HUES48 (cell line): ENCODE results near the gene GLP2R.
"Not testable (repeated sequence)": the region's sequence is repeated elsewhere in the genome, so short reads cannot be mapped to it uniquely, and the experiment has no call there.

Source experiments
- H3K27ac ChIP-seq: one replicate; pipeline ENCODE4 v1.7.0; 2013; ENCODE audit warnings: low read depth, low read length, inconsistent platforms
- H3K27me3 ChIP-seq: 2 replicates; pipeline ENCODE4 v1.6.1; 2013; ENCODE audit warnings: mild to moderate bottlenecking, low read length; ENCODE audit not compliant: control insufficient read depth, insufficient read depth
- H3K36me3 ChIP-seq: 2 replicates; pipeline ENCODE4 v1.6.1; 2013; ENCODE audit warnings: low read length; ENCODE audit not compliant: control insufficient read depth, insufficient read depth
- H3K4me1 ChIP-seq: 2 replicates; pipeline ENCODE4 v1.6.1; 2013; ENCODE audit warnings: mild to moderate bottlenecking, low read length; ENCODE audit not compliant: control insufficient read depth, insufficient read depth
- H3K4me3 ChIP-seq: 2 replicates; pipeline ENCODE4 v1.5.1; 2013; ENCODE audit warnings: mild to moderate bottlenecking, low read depth, low read length
- H3K9ac ChIP-seq: 2 replicates; pipeline ENCODE4 v1.6.1; 2013; ENCODE audit warnings: mild to moderate bottlenecking, low read depth, low read length, moderate library complexity
- H3K9me3 ChIP-seq: 2 replicates; pipeline ENCODE4 v1.6.1; 2013; ENCODE audit warnings: low read length; ENCODE audit not compliant: control insufficient read depth, insufficient read depth

Gene GLP2R

GRCh38 chr17:9907883-9908648, 82.3 kb downstream of the GLP2R start:
- Histone ChIP-seq H3K4me1 (no peaks in the 10 kb centered on the region; the same call in 1 of the 2 replicates), H3K27ac (no peak overlapping the region), H3K36me3 (no peaks in the 10 kb centered on the region), H3K9me3 (no peaks in the 10 kb centered on the region), H3K27me3 (no peaks in the 10 kb centered on the region), H3K4me3 (no peak overlapping the region), H3K9ac (no peak overlapping the region)

DNA sequence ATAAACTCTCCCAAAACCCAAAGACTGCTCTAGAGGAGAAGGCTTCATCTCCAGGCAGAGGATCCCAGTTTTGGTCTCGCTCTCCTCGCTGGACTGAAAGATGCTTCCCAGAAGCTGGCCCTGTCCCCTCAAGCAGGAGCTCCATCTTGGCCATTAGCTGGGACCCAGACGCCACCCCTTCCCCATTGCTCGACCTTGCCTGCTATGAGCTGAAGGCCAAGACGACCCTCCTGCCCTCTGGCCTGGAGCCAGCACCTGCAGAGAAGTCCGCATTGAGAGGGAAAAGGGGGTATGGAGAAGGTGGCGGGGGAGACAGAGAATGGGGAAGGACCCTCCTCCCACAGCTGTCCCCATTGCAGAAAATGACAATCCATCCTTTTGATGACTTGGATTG, 82.9 kb downstream of the GLP2R start:
- Histone ChIP-seq H3K27me3 (no peaks in the 10 kb centered on the region), H3K9me3 (no peaks in the 10 kb centered on the region), H3K27ac (no peak overlapping the region), H3K4me1 (no peaks in the 10 kb centered on the region; the same call in 1 of the 2 replicates), H3K4me3 (no peak overlapping the region), H3K36me3 (no peaks in the 10 kb centered on the region), H3K9ac (no peak overlapping the region)

GRCh38 chr17:9911089-9911488, 85.4 kb downstream of the GLP2R start:
- no peaks in the 10 kb centered on the region; the same call in 1 of the 2 replicates for H3K4me1 ChIP-seq
- no peak overlapping the region for H3K4me3 ChIP-seq
- no peaks in the 10 kb centered on the region for H3K36me3 ChIP-seq
- H3K27ac ChIP-seq = no peak overlapping the region
- no peak overlapping the region for H3K9ac ChIP-seq
- H3K27me3 ChIP-seq = no peaks in the 10 kb centered on the region
- no peaks in the 10 kb centered on the region for H3K9me3 ChIP-seq

DNA sequence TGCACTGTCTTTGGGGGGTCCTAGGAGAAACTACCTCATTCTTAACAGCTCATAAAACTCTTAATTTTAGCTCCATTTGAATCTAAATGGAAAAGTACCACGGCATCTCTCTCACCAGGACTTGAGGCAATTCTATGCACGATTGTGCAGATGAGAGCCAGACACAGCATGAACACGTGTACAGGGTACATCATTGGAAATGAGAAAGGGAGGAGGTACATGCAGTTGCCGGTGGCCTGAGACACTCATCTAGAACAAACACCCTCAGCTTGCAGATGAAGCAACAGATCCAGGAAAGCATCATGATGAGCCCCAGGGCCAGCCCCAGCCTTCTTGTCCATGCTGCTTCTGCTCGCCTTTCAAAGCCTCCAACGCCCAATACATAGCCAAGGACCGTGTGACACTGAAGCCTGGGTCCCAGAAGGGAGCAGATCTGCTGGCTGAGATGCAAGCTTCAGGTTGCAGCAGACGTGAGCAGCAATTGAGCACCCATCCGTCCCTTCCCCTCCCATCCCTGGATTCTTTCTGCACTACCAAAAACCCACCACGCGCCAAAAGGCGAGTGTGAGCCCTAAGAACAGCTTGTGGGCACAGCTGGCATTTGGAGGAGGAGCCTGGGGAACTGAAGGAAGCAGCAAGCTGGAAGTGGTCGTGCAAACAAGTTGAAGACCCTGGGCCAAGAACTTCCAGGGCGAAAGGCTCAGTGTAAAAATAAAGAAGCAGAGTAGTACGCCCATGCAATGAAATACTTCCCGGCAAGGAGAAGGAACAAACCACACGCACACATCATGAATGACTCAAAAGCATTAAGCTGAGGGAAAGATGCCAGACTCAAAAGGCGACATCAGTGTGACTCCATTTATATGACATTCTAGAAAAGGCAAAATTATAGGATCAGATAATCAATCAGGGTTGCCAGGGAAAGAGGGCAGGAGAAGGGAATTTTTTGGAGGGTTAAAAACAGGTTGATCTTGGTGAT, 86.7 kb downstream of the GLP2R start:
- no peaks in the 10 kb centered on the region for H3K9me3 ChIP-seq
- no peak overlapping the region for H3K27ac ChIP-seq
- H3K4me3 ChIP-seq = no peak overlapping the region
- H3K36me3 ChIP-seq = no peaks in the 10 kb centered on the region
- H3K27me3 ChIP-seq = no peaks in the 10 kb centered on the region
- H3K4me1 ChIP-seq = no peaks in the 10 kb centered on the region; the same call in 1 of the 2 replicates
- no peak overlapping the region for H3K9ac ChIP-seq

GRCh38 chr17:9913476-9913875, 87.8 kb downstream of the GLP2R start:
- Histone ChIP-seq H3K27me3 (no peaks in the 10 kb centered on the region), H3K4me1 (no peaks in the 10 kb centered on the region), H3K4me3 (no peak overlapping the region), H3K27ac (no peak overlapping the region), H3K9ac (no peak overlapping the region), H3K36me3 (no peaks in the 10 kb centered on the region), H3K9me3 (no peaks in the 10 kb centered on the region)

GRCh38 chr17:9916108-9916507, 90.4 kb downstream of the GLP2R start:
- Histone ChIP-seq H3K36me3 (no peaks in the 10 kb centered on the region), H3K27ac (no peak overlapping the region), H3K27me3 (no peaks in the 10 kb centered on the region)

GRCh38 chr17:9917131-9917530, 91.4 kb downstream of the GLP2R start:
- Histone ChIP-seq H3K27me3 (no peaks in the 10 kb centered on the region), H3K9ac (no peak overlapping the region), H3K27ac (no peak overlapping the region), H3K4me3 (no peak overlapping the region), H3K9me3 (no peaks in the 10 kb centered on the region), H3K36me3 (no peaks in the 10 kb centered on the region), H3K4me1 (no peaks in the 10 kb centered on the region)

More at GRCh38 chr17:9916108-9916507, 90.4 kb downstream of the GLP2R start:
- no peaks in the 10 kb centered on the region for H3K4me1 ChIP-seq
- no peak overlapping the region for H3K9ac ChIP-seq
- no peak overlapping the region for H3K4me3 ChIP-seq
- no peaks in the 10 kb centered on the region for H3K9me3 ChIP-seq

- H3K36me3 ChIP-seq = no peaks in the 10 kb centered on the region
Observed at GRCh38 chr17:9917801-9918200, 92.1 kb downstream of the GLP2R start.

DNA sequence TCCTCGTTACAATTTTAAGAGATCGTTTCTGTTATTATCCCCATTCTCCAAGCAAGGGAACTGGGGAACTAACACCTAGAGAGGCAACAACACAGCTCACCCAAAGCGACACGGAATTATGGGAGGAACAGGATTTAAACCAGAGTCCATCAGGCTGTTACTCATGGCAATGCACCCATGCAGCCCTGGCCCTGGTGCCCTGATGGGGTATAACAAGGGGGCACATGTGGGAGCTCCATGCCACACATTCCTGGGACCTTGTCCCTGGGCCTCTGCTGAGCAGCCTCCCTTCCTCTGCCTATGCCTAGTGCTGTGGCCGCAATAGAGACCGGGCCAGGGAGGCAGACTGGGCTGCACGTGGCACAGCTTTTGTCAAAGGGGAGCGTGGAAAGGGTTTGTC, 92.6 kb downstream of the GLP2R start:
- Histone ChIP-seq H3K4me3 (no peak overlapping the region), H3K27me3 (no peaks in the 10 kb centered on the region), H3K4me1 (no peaks in the 10 kb centered on the region), H3K27ac (no peak overlapping the region), H3K9me3 (no peaks in the 10 kb centered on the region), H3K36me3 (no peaks in the 10 kb centered on the region), H3K9ac (no peak overlapping the region)

More at GRCh38 chr17:9917801-9918200, 92.1 kb downstream of the GLP2R start:
- Histone ChIP-seq H3K27ac (no peak overlapping the region), H3K4me3 (no peak overlapping the region), H3K4me1 (no peaks in the 10 kb centered on the region), H3K9ac (no peak overlapping the region), H3K27me3 (no peaks in the 10 kb centered on the region), H3K9me3 (no peaks in the 10 kb centered on the region)

DNA sequence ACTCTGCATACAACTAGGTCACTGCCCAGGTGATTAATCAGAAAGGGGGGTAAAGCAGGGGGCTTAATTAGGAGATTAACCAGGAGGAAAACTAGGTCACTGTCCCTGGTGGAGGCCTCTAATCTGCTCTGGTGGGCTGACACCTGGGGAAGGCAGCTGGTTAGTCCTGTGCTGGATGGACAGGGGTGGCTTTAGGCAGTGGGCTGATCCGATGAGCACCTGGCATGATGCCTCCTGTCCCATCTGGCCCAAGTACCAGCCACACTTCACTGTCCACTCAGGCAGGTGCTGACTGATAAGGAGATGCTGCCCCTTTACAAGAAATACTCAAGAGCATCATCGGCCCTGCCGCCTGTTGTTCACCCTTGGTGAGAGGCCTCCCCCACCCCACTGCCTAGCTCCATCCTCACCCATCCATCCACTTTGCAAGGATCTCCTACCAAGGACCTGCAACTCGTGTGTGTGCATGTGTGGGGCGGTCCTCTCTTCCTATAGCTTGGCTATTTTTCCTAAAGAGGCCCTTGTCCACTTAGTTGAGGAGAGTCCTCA, 93.2 kb downstream of the GLP2R start:
- Histone ChIP-seq H3K27ac (no peak overlapping the region), H3K36me3 (no peaks in the 10 kb centered on the region), H3K4me3 (no peak overlapping the region), H3K9ac (no peak overlapping the region), H3K9me3 (no peaks in the 10 kb centered on the region), H3K27me3 (no peaks in the 10 kb centered on the region), H3K4me1 (no peaks in the 10 kb centered on the region)

GRCh38 chr17:9921216-9921615, 95.5 kb downstream of the GLP2R start:
- H3K9ac ChIP-seq, H3K36me3 ChIP-seq, H3K4me3 ChIP-seq, H3K27me3 ChIP-seq, H3K27ac ChIP-seq, H3K9me3 ChIP-seq, H3K4me1 ChIP-seq: not testable (repeated sequence)
